Right ventricle myocardium superior (tissue), 1 donor: ENCODE data around the gene GDF10. TPM values are rescaled to one million over a fixed set of nuclear protein-coding genes. Genes with fewer than 3 reads are reported as not detected.

ENCODE experiments used
- ATAC-seq: fragments of 200-7000 bp; cut with Tn5 transposase; one replicate; pipeline ENCODE4 v1.9.1; 2020; ENCODE audit warnings: mild to moderate bottlenecking; ENCODE audit not compliant: poor library complexity
- DNase-seq: peaks from one replicate; pipeline ENCODE4 v3.0.0-alpha.2; 2020
- intact Hi-C: fragments of 100-400 bp; cut with DNase I; formaldehyde crosslinking; loops from one replicate; pipeline ENCODE4 v1.11.2; 2022
- total RNA-seq: library from RNA; stranded (reverse); fragmentation: NEBNext Ultra II Directional; extraction: Animal tissue kit (Norgen Biotek cat#: 25700); gene quantifications from one replicate; pipeline ENCODE4 v1.2.1, GENCODE V29; 2021
- donor health status: DM: no; HTN: yes; CAD: no; lungs with severe emphysema.

The GDF10 gene
- total RNA-seq, 1 donor from 2014 or later: 0.11 TPM

DNA sequence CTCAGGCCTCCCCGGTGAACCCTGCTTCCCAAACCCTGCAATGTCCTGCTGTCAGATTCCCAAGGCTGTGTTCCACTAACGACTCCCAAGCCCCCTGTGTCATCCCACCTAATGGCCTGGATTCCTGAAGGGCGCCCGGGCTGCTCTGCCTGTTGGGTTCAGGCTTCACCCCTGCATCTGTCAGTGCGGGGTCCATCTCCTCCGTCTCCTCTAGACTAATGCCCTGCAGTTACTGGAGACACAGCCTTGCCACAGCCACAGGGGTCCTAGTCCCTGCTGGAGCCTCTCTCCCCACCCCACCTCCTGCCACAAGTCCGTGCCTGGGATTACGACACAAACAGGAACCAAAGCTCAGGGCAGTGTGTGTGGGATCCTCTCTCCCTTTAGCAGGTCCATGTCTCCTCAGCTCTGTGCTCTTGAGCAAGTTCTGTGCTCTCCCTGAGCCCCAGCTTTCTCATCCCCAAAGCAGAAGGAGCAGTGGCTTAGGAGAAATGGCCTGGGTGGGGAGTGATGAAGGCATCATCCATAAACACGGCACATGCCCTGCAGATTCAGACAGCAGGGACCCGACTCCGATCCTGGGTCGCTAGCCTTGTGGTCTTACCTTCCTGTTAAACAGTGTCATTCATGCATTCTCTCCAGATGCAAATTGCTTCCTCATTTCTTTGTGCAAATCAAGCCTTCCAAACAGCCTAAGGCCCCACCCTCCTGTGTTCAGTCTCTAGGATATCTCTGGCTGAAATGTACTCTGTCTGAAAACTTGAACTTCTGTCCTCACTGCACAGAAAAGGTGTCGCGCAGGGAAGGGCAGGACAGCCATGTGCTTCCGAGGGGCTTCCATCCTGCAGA, 40.0 kb downstream of the GDF10 start:
- intact Hi-C loops: no loop called here
- ATAC-seq (no peak), DNase-seq (no peak)

DNA sequence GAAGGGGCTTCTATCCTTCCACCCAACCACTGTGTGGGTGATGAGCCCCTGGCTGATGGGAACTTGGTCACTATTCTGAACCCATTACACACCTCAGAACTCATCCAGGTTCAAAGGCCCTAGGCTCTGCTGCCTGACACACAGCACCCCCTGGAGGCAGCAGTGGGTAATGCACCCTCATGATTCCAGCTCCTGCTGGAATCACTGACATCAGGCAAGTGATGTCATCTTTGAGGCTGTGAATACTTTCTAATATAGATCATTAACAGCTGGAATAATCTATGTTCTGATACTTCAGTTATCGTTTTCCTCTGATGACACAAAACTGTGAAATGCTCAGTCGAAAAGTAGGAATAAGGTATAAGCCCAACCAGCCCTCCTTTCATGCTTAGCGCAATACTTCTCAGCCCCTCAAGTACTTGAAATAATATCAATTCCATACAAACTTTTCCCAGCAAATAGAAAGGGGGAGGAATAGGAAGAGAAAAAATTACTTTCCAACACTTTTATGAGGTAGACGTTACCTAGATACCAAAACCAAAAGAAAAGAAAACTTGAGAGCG, 40.7 kb downstream of the GDF10 start:
- ATAC-seq (peak; percentile 63), DNase-seq (peak; percentile 65)
- intact Hi-C loops: no loop called here

DNA sequence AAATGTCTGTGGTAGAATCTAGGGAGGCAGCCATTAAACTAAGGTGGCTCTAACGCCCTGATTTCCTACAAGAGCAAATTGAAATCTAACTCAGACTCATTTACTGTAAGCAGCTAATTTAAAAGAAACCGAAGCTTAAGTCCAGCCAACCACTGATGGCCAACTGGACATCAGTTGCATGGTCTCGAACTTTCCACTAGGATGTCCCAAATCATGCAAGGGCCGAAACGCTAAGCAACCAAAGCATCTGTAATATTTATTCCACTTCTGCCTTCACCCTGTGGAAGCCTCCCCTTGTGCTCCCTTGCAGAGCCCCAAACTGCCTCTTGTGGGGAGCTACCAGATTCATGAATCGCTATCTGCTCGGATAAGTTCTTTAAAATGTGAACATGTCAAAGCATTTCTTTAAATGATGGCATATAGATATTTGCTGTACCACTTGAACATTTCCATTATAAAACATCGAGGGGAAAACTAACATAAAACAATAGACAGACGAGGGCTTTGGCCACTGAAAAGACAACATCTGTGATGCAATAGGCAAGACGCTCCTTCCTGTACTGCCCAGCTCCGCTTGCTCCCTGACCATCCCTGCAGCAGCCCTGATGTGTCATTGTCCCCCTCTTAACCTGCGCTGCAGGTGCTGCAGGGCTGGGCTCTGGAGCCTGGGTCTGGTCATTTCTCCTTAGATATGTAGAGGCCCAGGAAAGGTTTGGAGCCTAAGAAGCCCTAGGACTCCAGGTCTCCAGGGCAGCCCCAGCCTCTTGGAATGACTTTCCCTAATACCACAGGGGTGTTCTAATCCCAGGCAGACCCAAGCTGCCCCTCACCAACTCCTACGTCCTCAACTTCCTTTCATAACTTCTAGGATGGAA, 45.2 kb downstream of the GDF10 start:
- intact Hi-C loops: no loop called here
- ATAC-seq: no peak

DNA sequence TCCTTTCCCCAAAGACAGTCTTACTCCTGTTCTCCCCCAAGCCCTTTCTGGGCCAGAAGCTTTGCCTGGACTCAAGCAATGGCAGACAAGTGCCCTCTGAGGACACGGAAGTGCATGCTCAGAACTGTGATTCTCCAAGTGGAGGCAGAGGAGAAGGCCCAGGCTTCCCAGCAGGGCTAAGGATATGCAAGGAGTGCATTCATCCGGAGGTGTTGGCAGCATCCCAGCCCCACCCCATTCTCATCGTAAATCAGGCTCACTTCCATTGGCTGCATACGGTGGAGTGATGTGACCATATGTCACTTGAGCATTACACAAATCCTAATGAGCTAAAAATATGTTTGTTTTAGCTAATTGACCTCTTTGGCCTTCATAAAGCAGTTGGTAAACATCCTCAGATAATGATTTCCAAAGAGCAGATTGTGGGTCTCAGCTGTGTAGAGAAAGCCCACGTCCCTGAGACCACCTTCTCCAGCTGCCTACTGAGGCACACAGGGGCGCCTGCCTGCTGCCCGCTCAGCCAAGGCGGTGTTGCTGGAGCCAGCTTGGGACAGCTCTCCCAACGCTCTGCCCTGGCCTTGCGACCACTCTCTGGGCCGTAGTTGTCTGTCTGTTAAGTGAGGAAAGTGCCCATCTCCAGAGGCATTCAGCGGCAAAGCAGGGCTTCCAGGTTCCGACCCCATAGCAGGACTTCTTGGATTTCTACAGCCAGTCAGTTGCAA, 46.7 kb downstream of the GDF10 start:
- ATAC-seq (no peak), DNase-seq (no peak)
- intact Hi-C loops: no loop called here

More for the DNA sequence above, 45.2 kb downstream of the GDF10 start:
- no peak for DNase-seq

DNA sequence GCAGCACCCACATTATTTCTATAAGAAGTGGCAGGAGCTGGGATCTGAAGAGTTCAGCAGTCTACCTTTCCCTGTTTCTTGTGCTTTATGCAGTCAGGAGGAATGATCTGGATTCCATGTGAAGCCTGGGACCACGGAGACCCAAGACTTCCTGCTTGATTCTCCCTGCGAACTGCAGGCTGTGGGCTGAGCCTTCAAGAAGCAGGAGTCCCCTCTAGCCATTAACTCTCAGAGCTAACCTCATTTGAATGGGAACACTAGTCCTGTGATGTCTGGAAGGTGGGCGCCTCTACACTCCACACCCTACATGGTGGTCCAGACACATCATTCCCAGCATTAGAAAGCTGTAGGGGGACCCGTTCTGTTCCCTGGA, 47.3 kb downstream of the GDF10 start:
- ATAC-seq (no peak), DNase-seq (no peak)
- intact Hi-C loops: no loop called here

DNA sequence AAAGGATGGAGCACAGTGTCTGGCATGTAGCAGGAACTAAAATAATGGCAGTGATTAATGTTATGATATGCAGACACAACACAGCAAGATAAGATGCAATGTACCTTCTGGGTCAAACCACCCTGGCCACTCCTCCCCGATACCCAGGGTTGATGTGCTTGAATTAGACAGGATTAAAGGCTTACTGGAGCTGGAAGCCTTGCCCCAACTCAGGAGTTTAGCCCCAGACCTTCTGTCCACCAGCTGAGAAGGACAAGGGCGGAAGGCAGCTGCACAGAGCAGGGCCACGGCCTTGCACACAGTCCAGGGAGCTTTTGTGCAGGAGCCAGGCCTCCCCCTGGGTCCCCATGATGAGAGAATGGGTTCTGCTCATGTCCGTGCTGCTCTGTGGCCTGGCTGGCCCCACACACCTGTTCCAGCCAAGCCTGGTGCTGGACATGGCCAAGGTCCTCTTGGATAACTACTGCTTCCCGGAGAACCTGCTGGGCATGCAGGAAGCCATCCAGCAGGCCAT, 48.2 kb downstream of the GDF10 start, which contains the start of gene RBP3:
Gene RBP3 (plus strand): TSS at position 226 of the 514 bp plus-strand sequence. CDS start 122 bp downstream, at position 348.
- intact Hi-C loops: no loop called here
- no peak for DNase-seq
- no peak for ATAC-seq

DNA sequence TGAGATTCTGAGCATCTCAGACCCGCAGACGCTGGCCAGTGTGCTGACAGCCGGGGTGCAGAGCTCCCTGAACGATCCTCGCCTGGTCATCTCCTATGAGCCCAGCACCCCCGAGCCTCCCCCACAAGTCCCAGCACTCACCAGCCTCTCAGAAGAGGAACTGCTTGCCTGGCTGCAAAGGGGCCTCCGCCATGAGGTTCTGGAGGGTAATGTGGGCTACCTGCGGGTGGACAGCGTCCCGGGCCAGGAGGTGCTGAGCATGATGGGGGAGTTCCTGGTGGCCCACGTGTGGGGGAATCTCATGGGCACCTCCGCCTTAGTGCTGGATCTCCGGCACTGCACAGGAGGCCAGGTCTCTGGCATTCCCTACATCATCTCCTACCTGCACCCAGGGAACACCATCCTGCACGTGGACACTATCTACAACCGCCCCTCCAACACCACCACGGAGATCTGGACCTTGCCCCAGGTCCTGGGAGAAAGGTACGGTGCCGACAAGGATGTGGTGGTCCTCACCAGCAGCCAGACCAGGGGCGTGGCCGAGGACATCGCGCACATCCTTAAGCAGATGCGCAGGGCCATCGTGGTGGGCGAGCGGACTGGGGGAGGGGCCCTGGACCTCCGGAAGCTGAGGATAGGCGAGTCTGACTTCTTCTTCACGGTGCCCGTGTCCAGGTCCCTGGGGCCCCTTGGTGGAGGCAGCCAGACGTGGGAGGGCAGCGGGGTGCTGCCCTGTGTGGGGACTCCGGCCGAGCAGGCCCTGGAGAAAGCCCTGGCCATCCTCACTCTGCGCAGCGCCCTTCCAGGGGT, 48.9 kb downstream of the GDF10 start:
- ATAC-seq (no peak), DNase-seq (no peak)
- intact Hi-C loops: no loop called here

DNA sequence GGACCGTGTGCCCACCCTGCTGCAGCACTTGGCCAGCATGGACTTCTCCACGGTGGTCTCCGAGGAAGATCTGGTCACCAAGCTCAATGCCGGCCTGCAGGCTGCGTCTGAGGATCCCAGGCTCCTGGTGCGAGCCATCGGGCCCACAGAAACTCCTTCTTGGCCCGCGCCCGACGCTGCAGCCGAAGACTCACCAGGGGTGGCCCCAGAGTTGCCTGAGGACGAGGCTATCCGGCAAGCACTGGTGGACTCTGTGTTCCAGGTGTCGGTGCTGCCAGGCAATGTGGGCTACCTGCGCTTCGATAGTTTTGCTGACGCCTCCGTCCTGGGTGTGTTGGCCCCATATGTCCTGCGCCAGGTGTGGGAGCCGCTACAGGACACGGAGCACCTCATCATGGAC, 49.5 kb downstream of the GDF10 start:
- intact Hi-C loops: no loop called here
- DNase-seq: no peak
- ATAC-seq: no peak

DNA sequence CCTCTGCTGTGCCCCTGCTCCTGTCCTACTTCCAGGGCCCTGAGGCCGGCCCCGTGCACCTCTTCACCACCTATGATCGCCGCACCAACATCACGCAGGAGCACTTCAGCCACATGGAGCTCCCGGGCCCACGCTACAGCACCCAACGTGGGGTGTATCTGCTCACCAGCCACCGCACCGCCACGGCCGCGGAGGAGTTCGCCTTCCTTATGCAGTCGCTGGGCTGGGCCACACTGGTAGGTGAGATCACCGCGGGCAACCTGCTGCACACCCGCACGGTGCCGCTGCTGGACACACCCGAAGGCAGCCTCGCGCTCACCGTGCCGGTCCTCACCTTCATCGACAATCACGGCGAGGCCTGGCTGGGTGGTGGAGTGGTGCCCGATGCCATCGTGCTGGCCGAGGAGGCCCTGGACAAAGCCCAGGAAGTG, 50.0 kb downstream of the GDF10 start:
- DNase-seq: no peak
- intact Hi-C loops: no loop called here
- no peak for ATAC-seq

DNA sequence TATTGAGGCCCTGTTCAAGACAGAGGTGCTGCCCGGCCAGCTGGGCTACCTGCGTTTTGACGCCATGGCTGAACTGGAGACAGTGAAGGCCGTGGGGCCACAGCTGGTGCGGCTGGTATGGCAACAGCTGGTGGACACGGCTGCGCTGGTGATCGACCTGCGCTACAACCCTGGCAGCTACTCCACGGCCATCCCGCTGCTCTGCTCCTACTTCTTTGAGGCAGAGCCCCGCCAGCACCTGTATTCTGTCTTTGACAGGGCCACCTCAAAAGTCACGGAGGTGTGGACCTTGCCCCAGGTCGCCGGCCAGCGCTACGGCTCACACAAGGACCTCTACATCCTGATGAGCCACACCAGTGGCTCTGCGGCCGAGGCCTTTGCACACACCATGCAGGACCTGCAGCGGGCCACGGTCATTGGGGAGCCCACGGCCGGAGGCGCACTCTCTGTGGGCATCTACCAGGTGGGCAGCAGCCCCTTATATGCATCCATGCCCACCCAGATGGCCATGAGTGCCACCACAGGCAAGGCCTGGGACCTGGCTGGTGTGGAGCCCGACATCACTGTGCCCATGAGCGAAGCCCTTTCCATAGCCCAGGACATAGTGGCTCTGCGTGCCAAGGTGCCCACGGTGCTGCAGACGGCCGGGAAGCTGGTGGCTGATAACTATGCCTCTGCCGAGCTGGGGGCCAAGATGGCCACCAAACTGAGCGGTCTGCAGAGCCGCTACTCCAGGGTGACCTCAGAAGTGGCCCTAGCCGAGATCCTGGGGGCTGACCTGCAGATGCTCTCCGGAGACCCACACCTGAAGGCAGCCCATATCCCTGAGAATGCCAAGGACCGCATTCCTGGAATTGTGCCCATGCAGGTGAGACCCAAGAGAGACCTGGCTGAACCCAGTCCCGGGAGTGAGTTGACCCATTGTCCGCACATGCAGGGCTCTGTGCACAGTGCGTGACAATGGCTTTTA, 51.0 kb downstream of the GDF10 start:
- ATAC-seq (no peak), DNase-seq (no peak)
- intact Hi-C loops: no loop called here

DNA sequence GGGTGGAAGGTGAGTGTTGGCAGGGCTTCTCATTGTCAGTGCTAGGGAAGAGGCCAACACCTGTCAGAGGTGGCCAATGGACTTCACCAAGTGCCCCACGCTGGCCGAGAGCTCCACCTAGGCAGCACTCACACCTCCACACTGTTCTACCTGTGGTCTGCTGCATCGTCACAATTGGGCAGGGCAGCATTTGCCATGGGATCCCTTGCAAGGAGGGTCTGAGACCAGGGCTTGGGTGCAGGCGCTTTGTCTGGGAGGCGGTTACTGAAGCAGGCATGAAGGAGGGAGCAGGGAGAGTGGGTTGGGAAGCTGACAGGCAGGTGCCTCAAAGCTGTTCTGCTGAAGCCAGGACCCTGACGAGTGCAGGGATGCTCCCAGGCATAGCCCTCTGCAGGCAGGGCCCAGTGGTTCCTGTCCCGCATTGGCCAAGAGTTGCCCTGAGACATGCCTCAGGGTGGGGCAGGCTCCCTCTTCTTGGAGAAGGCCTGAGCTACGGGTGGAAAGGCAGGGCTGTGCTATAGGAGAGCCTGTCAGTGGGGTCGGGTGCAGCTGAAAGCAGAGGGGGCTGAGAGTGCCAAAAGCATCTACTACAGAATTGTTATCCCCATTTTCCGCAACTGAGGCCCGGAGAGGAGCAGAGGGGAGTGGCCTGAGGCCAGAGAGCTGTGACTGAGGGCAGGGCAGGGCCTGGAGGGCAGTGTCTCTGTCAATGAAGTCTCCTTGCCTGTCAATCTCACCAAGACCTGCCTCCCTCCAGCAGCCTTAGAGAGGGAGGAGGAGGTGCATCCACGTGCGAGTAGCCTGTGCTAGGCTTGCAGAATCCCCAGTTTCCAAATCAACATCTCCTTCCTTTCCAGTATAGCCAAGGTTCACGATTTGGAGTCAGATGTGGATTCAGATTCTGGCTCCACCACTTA, 52.2 kb downstream of the GDF10 start:
- ATAC-seq: no peak
- intact Hi-C loops: no loop called here
- DNase-seq: no peak

DNA sequence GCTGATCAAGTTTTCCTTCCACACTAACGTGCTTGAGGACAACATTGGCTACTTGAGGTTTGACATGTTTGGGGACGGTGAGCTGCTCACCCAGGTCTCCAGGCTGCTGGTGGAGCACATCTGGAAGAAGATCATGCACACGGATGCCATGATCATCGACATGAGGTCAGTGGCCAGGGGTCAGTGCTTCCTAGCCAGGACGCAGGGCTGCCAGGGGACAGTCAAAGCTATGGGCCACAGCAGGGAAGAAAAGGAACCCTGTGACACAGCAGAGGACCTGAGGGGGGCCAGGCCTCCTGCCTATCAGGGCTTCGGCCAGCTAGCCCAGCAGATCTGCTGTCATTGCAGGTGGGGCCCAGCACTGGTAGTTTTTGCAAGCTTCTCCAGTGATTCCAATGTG, 53.4 kb downstream of the GDF10 start:
- DNase-seq: no peak
- no peak for ATAC-seq
- intact Hi-C loops: no loop called here

DNA sequence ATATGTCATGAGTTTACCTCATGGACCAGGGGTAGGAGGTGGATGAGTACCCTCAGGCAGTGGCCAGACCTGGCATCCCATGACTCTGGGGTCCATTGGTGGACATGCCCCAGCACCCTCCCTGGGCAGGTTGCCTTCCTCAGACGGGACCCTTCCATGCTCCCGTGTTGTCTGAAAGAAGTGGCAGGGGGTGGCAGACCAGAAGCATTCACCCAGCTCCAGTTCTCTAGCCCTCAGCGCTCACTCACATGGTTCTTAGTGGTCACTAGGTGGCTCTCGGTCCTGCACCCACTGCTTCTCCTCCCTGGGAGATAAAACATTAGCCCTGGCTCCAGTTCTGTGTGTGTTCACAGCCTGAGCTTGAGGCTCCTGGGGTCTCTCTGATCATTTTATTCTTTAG, 54.2 kb downstream of the GDF10 start:
- ATAC-seq: no peak
- DNase-seq: no peak
- intact Hi-C loops: no loop called here

DNA sequence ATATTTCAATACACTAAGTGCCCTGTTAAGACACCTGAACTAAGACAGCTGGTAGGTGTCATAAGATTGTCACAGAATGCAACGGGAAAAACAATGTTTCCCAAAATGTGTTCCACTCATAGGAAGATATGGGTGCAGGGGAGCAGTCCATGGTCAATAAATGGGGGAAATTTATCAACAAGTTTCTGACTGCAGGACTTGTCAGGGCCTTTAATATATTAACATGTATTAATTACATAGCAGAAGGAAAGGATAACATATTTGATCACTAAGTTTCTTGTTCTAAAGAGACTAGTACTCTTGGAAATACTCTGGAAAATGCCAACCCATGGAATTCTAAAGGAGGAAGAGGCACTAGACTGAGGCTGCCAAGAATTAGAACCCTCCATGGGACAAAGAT, 54.9 kb downstream of the GDF10 start:
- no peak for ATAC-seq
- intact Hi-C loops: no loop called here

DNA sequence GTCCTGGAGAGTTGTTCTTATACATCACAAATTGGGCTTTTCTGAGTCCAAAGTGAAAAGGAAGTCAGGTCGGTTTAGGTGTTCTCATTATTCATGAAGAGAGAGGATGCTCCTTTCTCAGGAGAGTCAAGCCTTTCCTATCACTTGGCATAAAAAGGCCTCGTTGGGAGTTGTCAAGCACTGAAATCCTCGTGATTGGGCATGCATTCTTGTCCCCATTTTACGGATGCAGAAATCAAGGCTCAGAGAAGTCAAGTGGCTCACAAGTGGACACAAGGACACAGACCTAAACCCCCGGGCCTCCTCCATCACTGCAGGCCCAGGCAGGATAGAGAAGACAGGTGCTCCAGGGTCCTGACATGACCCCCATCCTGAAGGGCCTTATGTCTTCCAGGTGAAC, 56.7 kb downstream of the GDF10 start:
- intact Hi-C loops: no loop called here
- ATAC-seq: no peak
- no peak for DNase-seq

More for the DNA sequence above, 54.9 kb downstream of the GDF10 start:
- no peak for DNase-seq

DNA sequence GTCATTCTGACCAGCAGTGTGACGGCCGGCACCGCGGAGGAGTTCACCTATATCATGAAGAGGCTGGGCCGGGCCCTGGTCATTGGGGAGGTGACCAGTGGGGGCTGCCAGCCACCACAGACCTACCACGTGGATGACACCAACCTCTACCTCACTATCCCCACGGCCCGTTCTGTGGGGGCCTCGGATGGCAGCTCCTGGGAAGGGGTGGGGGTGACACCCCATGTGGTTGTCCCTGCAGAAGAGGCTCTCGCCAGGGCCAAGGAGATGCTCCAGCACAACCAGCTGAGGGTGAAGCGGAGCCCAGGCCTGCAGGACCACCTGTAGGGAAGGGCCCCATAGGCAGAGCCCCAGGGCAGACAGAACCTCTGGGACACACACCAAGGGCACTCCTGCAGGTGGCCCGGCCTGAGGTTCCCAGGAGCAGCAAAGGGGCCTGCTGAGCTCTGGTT, 57.2 kb downstream of the GDF10 start:
- intact Hi-C loops: no loop called here
- DNase-seq (no peak), ATAC-seq (no peak)
